Endothelial cell of umbilical vein (primary cell): ENCODE measurements around the gene PTPRD.

ENCODE experiments used
- CTCF ChIP-seq, 2 donors: IDR thresholded peaks; 1 replicate in 1 of 2; 2 replicates in 1 of 2; pipeline ENCODE4 v1.5.1; 2011; ENCODE audit warnings: low read length in 2 of 2, mild to moderate bottlenecking in 2 of 2, moderate library complexity in 2 of 2, control low read depth in 1 of 2, inconsistent platforms in 1 of 2, low read depth in 1 of 2; ENCODE audit not compliant: insufficient read depth in 1 of 2; ENCODE audit errors: extremely low read depth in 1 of 2
- MAX ChIP-seq: IDR thresholded peaks from 2 replicates; pipeline ENCODE4 v1.6.1; 2011; ENCODE audit not compliant: insufficient read depth, insufficient read length
- POLR2A ChIP-seq: IDR thresholded peaks from 2 replicates; pipeline ENCODE4 v1.6.1; 2012; ENCODE audit warnings: low read depth, mild to moderate bottlenecking, control low read depth, low read length

GRCh38 chr9:8533681-8534080, 2079.1 kb downstream of the PTPRD start:
- TF ChIP-seq CTCF (IDR thresholded peaks at IDR 0.05; ENCODE audit: extremely low read depth in 1 of 2, insufficient read depth in 1 of 2, low read depth in 1 of 2, low read length in 2 of 2), result no peak
- TF ChIP-seq POLR2A, result no peak
- no peak for TF ChIP-seq MAX
